HCT116 (cell line): ENCODE results near the gene CXCL5. TPM values are rescaled to one million over a fixed set of nuclear protein-coding genes. Genes with fewer than 3 reads are reported as not detected.

ENCODE experiments used
- ATAC-seq: fragments of 200-7000 bp; cut with Tn5 transposase; 2 replicates; pipeline ENCODE4 v1.9.1; 2020; ENCODE audit warnings: mild to moderate bottlenecking, moderate library complexity
- BruUV-seq: library from RNA; stranded (reverse); fragments of 400-500 nt; replicated peaks from 2 replicates; lab custom pipeline; 2021; lab: Mats Ljungman, UMichigan
- CTCF ChIA-PET: fragments of 300-600 bp; sonication (Branson Sonifier 250); formaldehyde crosslinking; loops from one replicate; lab custom pipeline; 2021; ENCODE audit warnings: antibody characterized with exemption; lab: Charles Lee
- POLR2A ChIA-PET: fragments of 300-600, 350-600 bp; sonication (Branson Sonifier 250); formaldehyde crosslinking; loops from one replicate; lab custom pipeline; 2021; ENCODE audit warnings: antibody characterized with exemption; lab: Charles Lee
- RAD21 ChIA-PET, 2 experiments: fragments of 300-600 bp; sonication (Branson Sonifier 250); formaldehyde crosslinking; loops; one replicate each; lab custom pipeline; 2023; ENCODE audit warnings: low total read pairs in 2 of 2; ENCODE audit not compliant: uncharacterized antibody in 2 of 2, unreplicated experiment in 2 of 2, low non-redundant PET in 1 of 2; lab: Charles Lee
- DNase-seq: peaks from one replicate; pipeline ENCODE4 v3.0.0-alpha.2; 2010; ENCODE audit warnings: low read depth, low spot score
- H2AFZ ChIP-seq: fragments of 200-600 bp; shearing (Covaris generic), sonication (generic); 2 replicates; pipeline ENCODE4 v1.6.1; 2017; ENCODE audit warnings: low read depth, mixed run types, mixed read lengths, antibody characterized with exemption, low read length; ENCODE audit not compliant: poor library complexity, severe bottlenecking
- H3K27ac ChIP-seq: 2 replicates; pipeline ENCODE4 v1.5.1; 2012; ENCODE audit warnings: low read depth, low read length
- H3K27me3 ChIP-seq: fragments of 200-600 bp; sonication (generic); 2 replicates; pipeline ENCODE4 v1.6.1; 2016; ENCODE audit warnings: mixed run types, low read length, mixed read lengths; ENCODE audit not compliant: insufficient read depth
- H3K36me3 ChIP-seq, 2 experiments: fragments of 200-500 bp in 1 of 2; fragments of 200-600 bp in 1 of 2; sonication (Bioruptor generic) in 1 of 2; sonication (generic) in 1 of 2; 2 replicates each; pipeline versions ENCODE4 v1.5.1 to v1.6.1; 2014 to 2016; ENCODE audit warnings: low read length in 2 of 2, inconsistent platforms in 1 of 2, mixed read lengths in 1 of 2, mixed run types in 1 of 2; ENCODE audit not compliant: insufficient read depth in 2 of 2, control insufficient read depth in 1 of 2
- H3K4me1 ChIP-seq, 2 experiments: fragments of 200-600 bp in 1 of 2; sonication (generic) in 1 of 2; 2 replicates each; pipeline versions ENCODE4 v1.5.1 to v1.6.1; 2012 to 2017; ENCODE audit warnings: low read length in 2 of 2, inconsistent platforms in 1 of 2, mild to moderate bottlenecking in 1 of 2, mixed read lengths in 1 of 2, mixed run types in 1 of 2, moderate library complexity in 1 of 2; ENCODE audit not compliant: insufficient read depth in 2 of 2, control insufficient read depth in 1 of 2
- H3K4me2 ChIP-seq: fragments of 200-600 bp; sonication (generic); 2 replicates; pipeline ENCODE4 v1.6.1; 2017; ENCODE audit warnings: mixed run types, low read length, mixed read lengths
- H3K4me3 ChIP-seq, 2 experiments: fragments of 200-600 bp in 1 of 2; sonication (generic) in 1 of 2; replicated peaks in 1 of 2; 2 replicates each; pipeline ENCODE4 v1.5.1; 2011 to 2016; ENCODE audit warnings: low read length in 2 of 2, control low read depth in 1 of 2, low read depth in 1 of 2, mild to moderate bottlenecking in 1 of 2, mixed read lengths in 1 of 2, mixed run types in 1 of 2
- H3K79me2 ChIP-seq: fragments of 200-600 bp; sonication (generic); 2 replicates; pipeline ENCODE4 v1.6.1; 2017; ENCODE audit warnings: mild to moderate bottlenecking, mixed run types, low read length, moderate library complexity, mixed read lengths; ENCODE audit not compliant: insufficient read depth
- H3K9ac ChIP-seq: fragments of 200-600 bp; sonication (generic); 2 replicates; pipeline ENCODE4 v1.6.1; 2016; ENCODE audit warnings: low read length, mixed read lengths
- H3K9me2 ChIP-seq: fragments of 200-600 bp; sonication (generic), shearing (Covaris generic); 2 replicates; pipeline ENCODE4 v1.6.1; 2017; ENCODE audit warnings: mixed run types, mild to moderate bottlenecking, moderate library complexity; ENCODE audit not compliant: insufficient read depth
- H3K9me3 ChIP-seq, 2 experiments: fragments of 200-500 bp in 1 of 2; fragments of 200-600 bp in 1 of 2; sonication (Bioruptor generic) in 1 of 2; sonication (generic) in 1 of 2; 2 replicates each; pipeline ENCODE4 v1.6.1; 2014 to 2017; ENCODE audit warnings: low read length in 2 of 2, mixed read lengths in 2 of 2, inconsistent platforms in 1 of 2, low read depth in 1 of 2, mild to moderate bottlenecking in 1 of 2, mixed run types in 1 of 2, moderate library complexity in 1 of 2; ENCODE audit not compliant: control insufficient read depth in 1 of 2, insufficient read depth in 1 of 2
- H4K20me1 ChIP-seq: fragments of 200-600 bp; sonication (generic), shearing (Covaris generic); 2 replicates; pipeline ENCODE4 v1.6.1; 2017; ENCODE audit warnings: mixed run types, mild to moderate bottlenecking, moderate library complexity; ENCODE audit not compliant: insufficient read depth
- CEBPB ChIP-seq: IDR thresholded peaks from 2 replicates; pipeline ENCODE4 v1.6.1; 2012; ENCODE audit warnings: low read depth
- CTCF ChIP-seq, 3 experiments: fragments of 200-600 bp in 1 of 3; sonication (generic) in 1 of 3; IDR thresholded peaks in 2 of 3; conservative IDR thresholded peaks in 1 of 3; 2 replicates each; pipeline ENCODE4 v1.5.1; 2012 to 2017; ENCODE audit warnings: low read depth in 2 of 3, low read length in 2 of 3, antibody characterized with exemption in 1 of 3, borderline replicate concordance in 1 of 3, control low read depth in 1 of 3, mild to moderate bottlenecking in 1 of 3, mixed read lengths in 1 of 3, mixed run types in 1 of 3, moderate library complexity in 1 of 3; ENCODE audit not compliant: insufficient read depth in 1 of 3
- ELF1 ChIP-seq: IDR thresholded peaks from 2 replicates; pipeline ENCODE4 v1.6.1; 2012; ENCODE audit warnings: low read depth, borderline replicate concordance
- EZH2 ChIP-seq: fragments of 200-600 bp; sonication (generic); IDR thresholded peaks from 2 replicates; pipeline ENCODE4 v1.6.1; 2017; ENCODE audit warnings: antibody characterized with exemption, mixed run types
- JUND ChIP-seq: IDR thresholded peaks from 2 replicates; pipeline ENCODE4 v1.6.1; 2012
- RAD21 ChIP-seq: IDR thresholded peaks from 2 replicates; pipeline ENCODE4 v1.6.1; 2012; ENCODE audit warnings: low read depth, mild to moderate bottlenecking
- TCF7L2 ChIP-seq: IDR thresholded peaks from 2 replicates; pipeline ENCODE4 v1.7.0; 2011; ENCODE audit warnings: borderline replicate concordance, inconsistent platforms; ENCODE audit not compliant: insufficient read depth, insufficient read length; ENCODE audit errors: extremely low read depth
- YY1 ChIP-seq: IDR thresholded peaks from 2 replicates; pipeline ENCODE4 v1.6.1; 2011; ENCODE audit warnings: low read length, low read depth, moderate library complexity, mild to moderate bottlenecking; ENCODE audit not compliant: insufficient replicate concordance; ENCODE audit errors: extremely low read depth
- intact Hi-C: fragments of 100-400 bp; cut with micrococcal nuclease; formaldehyde crosslinking; loops from 2 replicates; pipeline ENCODE4 v1.10.0; 2022
- total RNA-seq: library from RNA; stranded (reverse); gene quantifications from one replicate; pipeline ENCODE4 v1.2.1, GENCODE V29; 2021; ENCODE audit not compliant: unreplicated experiment
- TF ChIP-seq, protein P1 (sequence below): IDR thresholded peaks from 2 replicates; pipeline ENCODE4 v1.6.1; 2012

CXCL5 gene
- total RNA-seq, 1 experiment from 2014 or later = not detected

DNA sequence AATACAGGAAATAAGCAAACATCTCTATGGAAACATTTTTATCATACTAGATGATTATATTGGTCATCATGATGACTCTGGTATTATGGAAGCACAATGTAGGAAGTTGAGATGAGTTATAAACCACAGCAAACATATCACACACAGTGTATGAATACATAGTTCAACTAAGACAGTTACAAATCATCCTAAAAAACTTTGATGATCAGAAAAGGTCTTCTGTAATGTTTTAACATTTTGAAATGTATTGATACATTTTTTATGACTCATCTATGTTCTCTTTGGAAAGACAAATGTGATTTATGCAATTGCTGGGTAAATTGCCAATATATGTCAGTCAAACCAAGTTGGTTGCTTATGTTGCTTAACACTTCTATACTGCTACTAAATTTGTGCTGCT is 35.3 kb upstream of the CXCL5 start:
- H3K27ac ChIP-seq = no peak overlapping the region
- H3K36me3 ChIP-seq = no peaks in the 10 kb centered on the region
- DNase-seq (no peak), ATAC-seq (no peak)
- H3K9me2 ChIP-seq = no peaks in the 10 kb centered on the region
- no peaks in the 10 kb centered on the region for H3K27me3 ChIP-seq
- no peaks in the 10 kb centered on the region for H4K20me1 ChIP-seq
- no TSS peak for BruUV-seq
- no peak overlapping the region for H2AFZ ChIP-seq
- intact Hi-C loops = loop anchor here (10.0 kb wide), 2 partner anchors 281 to 359 kb away; no protein-coding TSS in a partner anchor
- ChIA-PET CTCF (no interaction called here), POLR2A (no interaction called here), RAD21 (no interaction called here)
- no peak overlapping the region for H3K4me2 ChIP-seq
- no peak overlapping the region for H3K4me3 ChIP-seq
- no peak for TF ChIP-seq CTCF (IDR thresholded peaks at IDR 0.05 in 2 of 3, conservative IDR thresholded peaks at IDR 0.05 in 1 of 3; ENCODE audit: borderline replicate concordance in 1 of 3, insufficient read depth in 1 of 3, low read depth in 2 of 3, low read length in 2 of 3)
- TF ChIP-seq TCF7L2 = no peak
- TF ChIP-seq YY1 = no peak
- TF ChIP-seq CEBPB = no peak
- TF ChIP-seq ELF1 = no peak
- TF ChIP-seq JUND = no peak
- TF ChIP-seq RAD21 = no peak
- TF ChIP-seq, protein P1, sequence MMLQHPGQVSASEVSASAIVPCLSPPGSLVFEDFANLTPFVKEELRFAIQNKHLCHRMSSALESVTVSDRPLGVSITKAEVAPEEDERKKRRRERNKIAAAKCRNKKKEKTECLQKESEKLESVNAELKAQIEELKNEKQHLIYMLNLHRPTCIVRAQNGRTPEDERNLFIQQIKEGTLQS = no peak
- TF ChIP-seq EZH2 = no peak
- H3K79me2 ChIP-seq = no peaks in the 10 kb centered on the region
- H3K9ac ChIP-seq = no peak overlapping the region
- H3K9me3 ChIP-seq = no peaks in the 10 kb centered on the region
- peaks cover 0 to 6% of the 10 kb centered on the region in 2 experiments; a peak in 1 of 4 replicates for H3K4me1 ChIP-seq
